Non-pigmented ciliary epithelial cell (primary cell): ENCODE measurements around the gene PI4KA.
"Not testable (repeated sequence)": the region's sequence is repeated elsewhere in the genome, so short reads cannot be mapped to it uniquely, and the experiment has no call there.

ENCODE experiments used
- DNase-seq: peaks from one replicate; pipeline ENCODE4 v3.0.0-alpha.2; 2010; ENCODE audit warnings: low read depth

PI4KA gene

GRCh38 chr22:20748082-20748481, 110.5 kb downstream of the PI4KA start:
- no peak for DNase-seq

GRCh38 chr22:20747223-20747622, 111.4 kb downstream of the PI4KA start:
- DNase-seq = no peak

GRCh38 chr22:20746431-20747189, 112.0 kb downstream of the PI4KA start:
- no peak for DNase-seq

GRCh38 chr22:20745119-20745518, 113.5 kb downstream of the PI4KA start:
- DNase-seq = no peak

GRCh38 chr22:20744456-20744855, 114.2 kb downstream of the PI4KA start:
- DNase-seq = no peak

GRCh38 chr22:20742764-20743163, 115.8 kb downstream of the PI4KA start:
- no peak for DNase-seq

- no peak for DNase-seq
Observed at GRCh38 chr22:20741634-20742581, 116.7 kb downstream of the PI4KA start.

- DNase-seq = no peak
Observed at GRCh38 chr22:20741008-20741633, 117.5 kb downstream of the PI4KA start.

GRCh38 chr22:20740222-20740951, 118.2 kb downstream of the PI4KA start:
- no peak for DNase-seq

GRCh38 chr22:20738394-20739089, 120.1 kb downstream of the PI4KA start:
- DNase-seq = no peak

- not testable (repeated sequence) for DNase-seq
Observed at GRCh38 chr22:20736891-20737290, 121.7 kb downstream of the PI4KA start.

GRCh38 chr22:20735356-20736162, 123.1 kb downstream of the PI4KA start:
- not testable (repeated sequence) for DNase-seq

- not testable (repeated sequence) for DNase-seq
Observed at GRCh38 chr22:20732431-20732830, 126.2 kb downstream of the PI4KA start.

- DNase-seq = no peak
Observed at GRCh38 chr22:20729194-20729593, 129.4 kb downstream of the PI4KA start.

- no peak for DNase-seq
Observed at GRCh38 chr22:20728523-20729190, 130.0 kb downstream of the PI4KA start.

GRCh38 chr22:20727118-20728015, 131.2 kb downstream of the PI4KA start:
- DNase-seq = no peak

- DNase-seq = no peak
Observed at GRCh38 chr22:20725987-20726558, 132.5 kb downstream of the PI4KA start.

- no peak for DNase-seq
Observed at GRCh38 chr22:20724676-20725454, 133.7 kb downstream of the PI4KA start.
